A172 (cell line): Measurements from ENCODE around the gene CPAMD8. TPM values are rescaled to one million over a fixed set of nuclear protein-coding genes. Genes with fewer than 3 reads are reported as not detected.
A peak's percentile ranks its signal among the peaks of the same experiment; 100 is the strongest.

ENCODE experiments used
- DNase-seq: peaks from one replicate; pipeline ENCODE4 v3.0.0-alpha.2; 2015; ENCODE audit warnings: low spot score
- total RNA-seq: library from RNA; depleted of rRNA; stranded (reverse); fragments of >200 nt; shearing (Covaris generic); gene quantifications from 2 replicates; pipeline ENCODE4 v1.2.3, GENCODE V29; 2014

CPAMD8 gene
- total RNA-seq, 1 experiment from 2014 or later = not detected

GRCh38 chr19:16892868-16893685, 133.5 kb downstream of the CPAMD8 start:
- no peak for DNase-seq

- no peak for DNase-seq
These were observed 134.2 kb downstream of the CPAMD8 start for GRCh38 chr19:16892436-16892835.

GRCh38 chr19:16891696-16892382, 134.8 kb downstream of the CPAMD8 start:
- no peak for DNase-seq

DNA sequence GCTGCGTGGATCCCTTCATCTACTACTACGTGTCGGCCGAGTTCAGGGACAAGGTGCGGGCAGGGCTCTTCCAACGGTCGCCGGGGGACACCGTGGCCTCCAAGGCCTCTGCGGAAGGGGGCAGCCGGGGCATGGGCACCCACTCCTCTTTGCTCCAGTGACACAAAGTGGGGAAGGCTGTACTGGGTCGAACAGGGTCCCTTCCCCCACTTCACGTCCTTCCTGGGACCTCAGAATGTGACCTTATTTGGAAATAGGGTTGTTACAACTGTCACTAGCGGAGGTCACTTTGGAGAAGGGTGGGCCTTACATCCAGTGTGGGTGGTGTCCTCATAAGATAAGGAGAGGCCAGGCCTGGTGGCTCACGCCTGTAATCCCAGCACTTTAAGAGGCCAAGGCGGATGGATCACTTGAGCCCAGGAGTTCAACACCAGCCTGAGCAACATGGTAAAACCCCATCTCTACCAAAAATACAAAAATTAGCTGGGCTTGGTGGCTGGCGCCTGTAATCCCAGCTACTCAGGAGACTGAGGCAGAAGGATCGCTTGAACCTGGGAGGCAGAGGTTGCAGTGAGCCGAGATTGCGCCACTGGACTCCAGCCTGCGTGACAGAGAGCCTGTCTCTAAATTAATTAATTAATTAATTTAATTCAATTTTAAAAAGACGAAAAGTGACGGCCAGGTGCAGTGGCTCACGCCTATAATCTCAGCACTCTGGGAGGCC, 136.0 kb downstream of the CPAMD8 start:
- no peak for DNase-seq

- DNase-seq = no peak
These were observed 136.6 kb downstream of the CPAMD8 start for GRCh38 chr19:16889883-16890460.

DNA sequence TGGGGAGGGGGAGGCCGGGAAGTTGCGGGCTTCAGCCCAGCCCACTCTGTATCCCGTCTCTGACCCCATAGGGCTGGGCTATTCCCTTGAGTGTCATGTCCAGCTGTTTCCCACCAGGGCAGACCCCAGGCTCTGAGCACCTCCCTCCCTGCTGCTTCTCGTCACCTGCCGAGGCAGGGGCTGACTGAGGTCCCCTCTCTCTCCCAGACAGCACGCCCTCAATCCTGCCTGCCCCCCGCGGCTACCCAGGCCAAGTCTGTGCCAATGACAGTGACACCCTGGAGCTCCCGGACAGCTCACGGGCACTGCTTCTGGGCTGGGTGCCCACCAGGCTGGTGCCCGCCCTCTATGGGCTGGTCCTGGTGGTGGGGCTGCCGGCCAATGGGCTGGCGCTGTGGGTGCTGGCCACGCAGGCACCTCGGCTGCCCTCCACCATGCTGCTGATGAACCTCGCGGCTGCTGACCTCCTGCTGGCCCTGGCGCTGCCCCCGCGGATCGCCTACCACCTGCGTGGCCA, 137.2 kb downstream of the CPAMD8 start:
- DNase-seq = no peak

DNA sequence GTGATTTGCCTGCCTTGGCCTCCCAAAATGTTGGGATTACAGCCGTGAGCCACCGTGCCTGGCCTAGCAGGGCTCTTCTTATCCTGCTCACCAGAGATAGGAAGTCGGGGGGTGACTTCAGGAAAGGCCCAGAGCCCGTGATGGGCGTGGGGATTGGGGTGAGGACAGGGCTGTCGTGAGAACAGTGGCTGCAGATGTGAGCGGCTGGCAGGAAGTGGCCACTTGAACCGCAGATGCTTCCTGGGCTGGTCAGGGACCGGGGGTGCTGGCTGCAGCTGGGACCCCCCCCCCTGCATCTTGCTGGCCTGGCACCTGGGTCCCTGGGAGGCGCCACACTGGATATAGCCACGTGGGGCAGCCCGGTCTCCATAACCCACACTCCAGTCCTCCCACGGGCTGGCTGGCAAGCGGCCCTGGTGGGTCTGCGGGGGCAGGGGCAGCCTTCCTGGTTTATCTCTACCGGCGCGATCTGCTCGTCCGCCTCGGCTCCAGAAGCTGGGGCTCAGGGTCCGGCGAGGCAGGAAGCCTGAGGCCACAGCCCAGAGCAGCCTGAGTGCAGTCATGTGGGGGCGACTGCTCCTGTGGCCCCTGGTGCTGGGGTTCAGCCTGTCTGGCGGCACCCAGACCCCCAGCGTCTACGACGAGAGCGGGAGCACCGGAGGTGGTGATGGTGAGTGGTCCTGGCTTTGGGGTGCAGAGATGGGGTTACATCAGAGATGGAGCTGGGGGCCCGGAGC, 137.8 kb downstream of the CPAMD8 start, which contains the start of gene F2RL3:
Gene F2RL3, plus strand, starts transcription at position 371 of the 737 bp plus-strand sequence. Its CDS starts 191 bp downstream, at position 562.
- DNase-seq = peak; percentile 44

- DNase-seq = no peak
These were observed 139.0 kb downstream of the CPAMD8 start for GRCh38 chr19:16887353-16888265.

DNA sequence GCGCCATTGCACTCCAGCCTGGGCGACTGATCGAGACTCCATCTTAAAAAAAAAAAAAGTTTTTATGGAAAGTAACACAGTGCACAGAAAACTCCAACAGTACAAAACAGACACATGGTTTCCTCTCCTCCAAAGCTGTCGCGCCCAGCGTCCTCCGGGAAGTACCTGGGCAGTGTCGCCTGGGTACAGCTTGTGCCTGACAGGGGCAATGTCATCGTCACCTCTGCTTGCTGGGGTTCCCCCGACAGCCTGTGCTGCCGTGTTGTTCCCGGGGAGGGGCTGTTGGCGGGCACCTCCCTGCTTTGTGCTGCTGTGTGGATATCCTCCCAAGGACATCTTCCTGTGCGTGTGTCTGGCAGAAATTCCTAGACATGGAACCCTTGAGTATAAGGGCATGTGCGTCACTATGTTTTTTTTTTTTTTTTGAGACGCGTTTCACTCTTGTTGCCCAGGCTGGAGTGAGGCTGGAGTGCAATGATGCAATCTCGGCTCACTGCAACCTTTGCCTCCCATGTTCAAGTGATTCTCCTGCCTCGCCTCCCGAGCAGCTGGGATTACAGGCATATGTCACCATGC, 140.2 kb downstream of the CPAMD8 start:
- no peak for DNase-seq

GRCh38 chr19:16885166-16885565, 141.4 kb downstream of the CPAMD8 start:
- DNase-seq = no peak

DNA sequence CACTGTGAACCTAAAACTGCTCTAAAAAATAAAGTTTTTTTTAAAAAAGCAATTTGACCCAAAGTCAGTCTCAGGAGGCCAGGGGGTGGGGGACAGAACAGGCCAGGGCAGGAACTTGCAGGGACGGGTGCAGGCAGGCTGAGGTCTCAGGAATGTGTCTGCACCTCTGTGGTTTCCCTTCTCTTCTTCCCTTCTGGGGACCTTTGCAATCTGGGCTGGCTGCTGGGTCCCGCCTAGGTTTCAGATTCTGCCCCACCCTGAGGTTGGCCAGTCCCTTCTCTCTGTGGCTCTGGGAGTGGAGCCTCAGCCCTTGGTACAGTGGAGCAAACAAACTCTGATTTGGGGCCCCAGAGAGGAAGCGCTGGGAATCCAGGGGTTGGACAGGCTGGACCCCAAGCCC, 143.1 kb downstream of the CPAMD8 start:
- no peak for DNase-seq

DNA sequence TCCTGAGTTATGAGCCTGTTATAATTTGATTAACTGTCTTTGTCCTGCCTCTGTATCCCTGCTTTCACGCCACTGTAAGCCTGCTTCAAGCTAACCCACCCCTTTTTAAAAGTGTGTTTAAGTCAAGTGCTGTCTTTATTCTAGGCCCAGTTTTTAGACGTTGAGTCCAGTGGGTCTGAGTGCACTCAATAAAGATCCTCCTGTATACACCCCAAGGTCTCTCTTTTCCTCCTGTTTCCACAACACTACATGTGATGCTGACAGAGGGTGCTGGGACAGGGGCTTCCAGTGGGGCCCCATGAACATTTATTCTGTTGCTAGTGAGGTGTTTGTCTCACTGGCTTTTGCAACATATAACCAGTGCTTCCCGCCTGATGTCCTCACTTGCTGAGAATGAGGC, 144.5 kb downstream of the CPAMD8 start:
- DNase-seq = no peak

GRCh38 chr19:16880884-16881554, 145.6 kb downstream of the CPAMD8 start:
- DNase-seq = no peak

DNA sequence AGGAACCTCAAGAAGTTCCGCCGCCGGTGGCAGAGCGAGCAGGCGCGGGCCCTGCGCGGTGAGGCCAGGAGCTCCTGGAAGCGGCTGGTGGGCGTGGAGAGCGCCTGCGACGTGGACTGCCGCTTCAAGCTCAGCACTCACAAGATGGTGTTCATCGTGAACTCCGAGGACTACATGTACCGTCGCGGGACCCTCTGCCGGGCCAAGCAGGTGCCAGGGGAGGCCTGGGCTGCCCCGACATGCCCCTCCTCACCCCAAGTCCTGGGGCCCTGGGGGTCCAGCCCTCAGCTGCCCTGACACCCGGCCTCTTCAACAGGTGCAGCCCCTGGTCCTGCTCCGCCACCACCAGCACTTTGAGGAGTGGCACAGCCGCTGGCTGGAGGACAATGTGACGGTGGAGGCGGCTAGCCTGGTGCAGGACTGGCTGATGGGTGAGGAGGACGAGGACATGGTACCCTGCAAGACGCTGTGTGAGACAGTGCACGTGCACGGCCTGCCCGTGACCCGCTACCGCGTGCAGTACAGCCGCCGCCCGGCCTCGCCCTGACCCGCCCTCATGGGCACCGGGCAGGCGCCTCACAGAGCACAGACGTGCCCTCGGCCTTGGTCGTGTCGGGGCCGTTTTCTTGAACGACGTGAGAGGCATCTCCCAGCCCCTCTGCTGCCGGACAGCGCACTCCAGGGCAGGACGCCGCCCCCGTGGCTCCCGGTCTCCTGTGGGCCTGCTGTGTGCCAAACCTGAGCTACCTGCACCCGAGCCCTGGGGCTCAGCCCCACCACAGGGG, 148.2 kb downstream of the CPAMD8 start:
- DNase-seq = no peak

DNA sequence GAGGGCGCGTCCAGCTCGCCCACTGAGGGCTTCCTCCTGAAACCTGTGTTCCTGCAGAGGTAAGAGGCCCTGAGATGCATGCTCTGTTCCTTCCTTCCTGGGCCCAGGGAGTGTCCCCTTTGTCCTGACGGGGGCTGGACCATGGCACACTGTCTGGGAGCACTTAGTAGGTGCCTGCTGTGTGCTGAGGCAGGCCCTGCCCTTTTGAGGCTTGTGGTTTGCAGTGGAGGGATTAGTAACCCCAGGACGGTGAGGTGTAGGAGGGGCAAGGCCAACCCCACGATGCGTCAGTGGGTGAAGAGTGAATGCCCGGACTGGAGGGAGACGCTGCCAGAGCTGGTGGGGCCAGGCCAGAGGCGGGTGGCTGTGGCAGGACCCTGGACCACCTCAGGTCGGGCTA, 149.0 kb downstream of the CPAMD8 start:
- DNase-seq = peak; percentile 32

GRCh38 chr19:16876904-16877361, 149.7 kb downstream of the CPAMD8 start:
- DNase-seq = peak; percentile 90

GRCh38 chr19:16875584-16876555, 150.7 kb downstream of the CPAMD8 start:
- DNase-seq = no peak
